ENCODE measurements around the gene MLXIP.
"Not testable (repeated sequence)": the region's sequence is repeated elsewhere in the genome, so short reads cannot be mapped to it uniquely, and the experiment has no call there.

MLXIP gene

DNA sequence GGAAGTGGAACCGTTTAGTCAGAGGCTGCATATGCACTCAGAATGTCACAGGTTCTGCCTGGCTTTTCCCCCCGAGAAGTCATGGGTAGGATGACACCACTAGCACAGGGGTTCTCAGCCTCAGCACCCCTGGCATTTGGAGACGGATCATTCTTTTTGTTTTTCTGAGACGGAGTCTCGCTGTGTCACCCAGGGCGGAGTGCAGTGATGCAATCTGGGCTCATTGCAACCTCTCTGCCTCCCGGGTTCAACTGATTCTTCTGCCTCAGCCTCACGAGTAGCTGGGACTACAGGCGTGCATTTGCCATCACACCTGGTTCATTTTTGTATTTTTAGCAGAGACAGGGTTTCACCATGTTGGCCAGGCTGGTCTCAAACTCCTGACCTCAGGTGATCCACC is 28.7 kb upstream of the MLXIP start:
- DNase-seq, result no peak
- H3K9ac ChIP-seq (ENCODE audit: low read length), result no peak overlapping the region
- no peaks in the 10 kb centered on the region for H3K79me2 ChIP-seq (ENCODE audit: control insufficient read depth, insufficient read depth, low read length)
- H3K27me3 ChIP-seq (ENCODE audit: insufficient read depth, low read length, poor library complexity), result no peaks in the 10 kb centered on the region
- H3K4me3 ChIP-seq (ENCODE audit: low read length), result no peak overlapping the region
- H2AK5ac ChIP-seq (ENCODE audit: low read length), result no peak overlapping the region
- H3K4ac ChIP-seq (ENCODE audit: low read depth, low read length), result no peak overlapping the region
- H2BK5ac ChIP-seq (ENCODE audit: low read length), result no peak overlapping the region
- no peak overlapping the region for H4K8ac ChIP-seq (ENCODE audit: low read depth, low read length)
- H3K36me3 ChIP-seq (ENCODE audit: control insufficient read depth, insufficient read depth, low read length), result no peaks in the 10 kb centered on the region
- no peak overlapping the region for H3K23ac ChIP-seq (ENCODE audit: low read length)
- no peak overlapping the region for H4K5ac ChIP-seq (ENCODE audit: low read length)
- no peak overlapping the region for H3K18ac ChIP-seq (ENCODE audit: low read length)
- no CpG with 5 or more reads among the region's 9 CpGs for WGBS (ENCODE audit: extremely low coverage, insufficient coverage, low lambda C conversion rate)
- no peak overlapping the region for H2BK120ac ChIP-seq (ENCODE audit: low read depth, low read length)
- H3K4me2 ChIP-seq (ENCODE audit: low read length), result no peak overlapping the region
- no peak overlapping the region for H2BK15ac ChIP-seq (replicated peaks; ENCODE audit: low read depth)
- no peak overlapping the region for H3K56ac ChIP-seq (ENCODE audit: low read length)
- H3K4me1 ChIP-seq (ENCODE audit: control insufficient read depth, low read depth, low read length), result no peaks in the 10 kb centered on the region
- H3K27ac ChIP-seq (ENCODE audit: low read depth, low read length), result no peak overlapping the region
- no peaks in the 10 kb centered on the region for H3K79me1 ChIP-seq (ENCODE audit: low read length)

DNA sequence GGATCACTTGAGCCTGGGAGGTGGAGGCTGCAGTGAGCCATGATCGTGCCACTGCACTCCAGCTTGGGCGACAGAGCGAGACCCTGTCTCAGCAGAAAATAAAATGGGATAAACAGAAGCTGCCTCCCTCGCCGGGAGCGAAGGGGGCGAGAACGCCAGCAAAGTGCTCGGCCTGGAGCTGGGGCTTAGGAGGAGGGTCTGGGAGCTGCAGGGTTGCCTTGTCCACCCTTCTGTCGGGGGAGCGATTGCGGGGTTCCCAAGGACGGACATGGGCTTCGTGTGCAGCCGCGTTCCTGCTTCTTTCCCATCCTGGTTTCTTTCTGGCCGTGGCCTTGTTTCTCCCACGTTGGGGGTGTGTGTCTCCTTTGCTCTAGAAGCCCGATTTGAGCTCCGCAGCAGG is 27.9 kb upstream of the MLXIP start:
- no peak overlapping the region for H4K5ac ChIP-seq (ENCODE audit: low read length)
- H3K18ac ChIP-seq (ENCODE audit: low read length), result no peak overlapping the region
- H3K4me2 ChIP-seq (ENCODE audit: low read length), result no peak overlapping the region
- no peak overlapping the region for H2AK5ac ChIP-seq (ENCODE audit: low read length)
- no peak overlapping the region for H2BK120ac ChIP-seq (ENCODE audit: low read depth, low read length)
- H3K4me3 ChIP-seq (ENCODE audit: low read length), result no peak overlapping the region
- no peak overlapping the region for H4K8ac ChIP-seq (ENCODE audit: low read depth, low read length)
- H3K9ac ChIP-seq (ENCODE audit: low read length), result no peak overlapping the region
- no peak overlapping the region for H3K27ac ChIP-seq (ENCODE audit: low read depth, low read length)
- H2BK15ac ChIP-seq (replicated peaks; ENCODE audit: low read depth), result no peak overlapping the region
- H3K4me1 ChIP-seq (ENCODE audit: control insufficient read depth, low read depth, low read length), result no peaks in the 10 kb centered on the region
- H3K56ac ChIP-seq (ENCODE audit: low read length), result no peak overlapping the region
- H3K4ac ChIP-seq (ENCODE audit: low read depth, low read length), result no peak overlapping the region
- no peaks in the 10 kb centered on the region for H3K79me2 ChIP-seq (ENCODE audit: control insufficient read depth, insufficient read depth, low read length)
- WGBS (ENCODE audit: extremely low coverage, insufficient coverage, low lambda C conversion rate), result no CpG with 5 or more reads among the region's 20 CpGs
- no peak overlapping the region for H3K23ac ChIP-seq (ENCODE audit: low read length)
- no peaks in the 10 kb centered on the region for H3K36me3 ChIP-seq (ENCODE audit: control insufficient read depth, insufficient read depth, low read length)
- no peak for DNase-seq
- H3K27me3 ChIP-seq (ENCODE audit: insufficient read depth, low read length, poor library complexity), result no peaks in the 10 kb centered on the region
- no peak overlapping the region for H2BK5ac ChIP-seq (ENCODE audit: low read length)
- no peaks in the 10 kb centered on the region for H3K79me1 ChIP-seq (ENCODE audit: low read length)

DNA sequence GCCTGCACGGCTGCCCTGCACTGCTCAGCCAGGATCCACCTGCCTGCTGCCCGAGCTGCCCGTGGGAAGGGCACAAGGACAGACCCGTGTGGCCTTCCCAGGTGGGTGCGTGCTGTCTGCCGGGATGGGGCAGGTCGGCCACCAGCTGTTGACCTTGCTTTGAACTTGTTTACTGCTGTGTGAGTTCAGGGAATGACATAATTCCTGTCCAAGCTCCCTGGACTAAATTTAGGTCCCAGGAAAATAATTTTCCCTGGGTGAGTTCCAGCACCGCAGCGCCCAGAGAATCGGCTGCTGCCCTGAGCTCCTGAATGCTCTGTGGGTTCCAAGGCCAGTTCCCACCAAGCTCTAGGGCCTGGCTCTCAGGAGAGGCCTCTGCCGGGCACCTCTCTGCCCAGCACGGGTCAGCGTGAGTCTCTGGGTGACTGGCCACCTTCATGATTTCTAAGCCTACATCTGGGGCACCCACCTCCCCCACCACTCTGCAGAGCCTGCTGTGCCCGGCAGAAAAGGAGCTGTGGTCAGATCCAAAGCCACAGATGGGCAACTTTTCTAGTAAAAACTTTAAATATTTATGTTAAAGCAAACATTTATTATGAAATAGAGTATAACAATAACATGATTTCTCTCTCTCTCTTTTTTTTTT is 27.2 kb upstream of the MLXIP start:
- Histone ChIP-seq H2BK5ac (ENCODE audit: low read length) (no peak overlapping the region), H3K4ac (ENCODE audit: low read depth, low read length) (no peak overlapping the region), H3K56ac (ENCODE audit: low read length) (no peak overlapping the region), H3K79me2 (ENCODE audit: control insufficient read depth, insufficient read depth, low read length) (no peaks in the 10 kb centered on the region), H3K4me1 (ENCODE audit: control insufficient read depth, low read depth, low read length) (no peaks in the 10 kb centered on the region), H3K9ac (ENCODE audit: low read length) (no peak overlapping the region), H3K4me3 (ENCODE audit: low read length) (no peak overlapping the region), H3K18ac (ENCODE audit: low read length) (no peak overlapping the region), H2BK120ac (ENCODE audit: low read depth, low read length) (no peak overlapping the region), H3K23ac (ENCODE audit: low read length) (no peak overlapping the region), H3K4me2 (ENCODE audit: low read length) (no peak overlapping the region), H4K8ac (ENCODE audit: low read depth, low read length) (no peak overlapping the region), H3K27ac (ENCODE audit: low read depth, low read length) (no peak overlapping the region), H2AK5ac (ENCODE audit: low read length) (no peak overlapping the region), H4K5ac (ENCODE audit: low read length) (no peak overlapping the region), H3K27me3 (ENCODE audit: insufficient read depth, low read length, poor library complexity) (no peaks in the 10 kb centered on the region), H2BK15ac (replicated peaks; ENCODE audit: low read depth) (no peak overlapping the region), H3K36me3 (ENCODE audit: control insufficient read depth, insufficient read depth, low read length) (no peaks in the 10 kb centered on the region), H3K79me1 (ENCODE audit: low read length) (no peaks in the 10 kb centered on the region)
- no CpG with 5 or more reads among the region's 14 CpGs for WGBS (ENCODE audit: extremely low coverage, insufficient coverage, low lambda C conversion rate)
- DNase-seq, result no peak

DNA sequence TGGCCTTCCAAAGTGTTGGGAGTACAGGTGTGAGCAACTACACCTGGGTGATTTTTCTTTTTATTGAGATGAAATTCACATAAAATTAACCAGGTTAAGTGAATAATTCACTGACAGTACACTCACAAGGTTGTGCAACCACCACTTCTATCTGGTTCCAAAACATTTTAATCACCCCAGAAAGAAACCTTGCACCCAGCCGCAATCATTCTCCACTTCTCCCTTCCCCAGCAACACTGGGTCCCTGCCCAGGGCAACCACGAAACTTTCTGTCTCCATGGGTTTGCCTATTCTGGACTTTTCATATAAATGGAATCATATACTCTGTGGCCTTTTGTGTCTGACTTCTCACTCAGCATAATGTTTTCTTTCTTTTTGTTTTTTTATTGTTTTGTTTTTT is 26.3 kb upstream of the MLXIP start:
- Histone ChIP-seq H3K79me1 (ENCODE audit: low read length) (no peaks in the 10 kb centered on the region), H2BK5ac (ENCODE audit: low read length) (no peak overlapping the region), H4K8ac (ENCODE audit: low read depth, low read length) (no peak overlapping the region), H3K27me3 (ENCODE audit: insufficient read depth, low read length, poor library complexity) (no peaks in the 10 kb centered on the region), H3K4me3 (ENCODE audit: low read length) (no peak overlapping the region), H3K56ac (ENCODE audit: low read length) (no peak overlapping the region), H3K36me3 (ENCODE audit: control insufficient read depth, insufficient read depth, low read length) (no peaks in the 10 kb centered on the region), H3K23ac (ENCODE audit: low read length) (no peak overlapping the region), H3K4ac (ENCODE audit: low read depth, low read length) (no peak overlapping the region), H3K4me1 (ENCODE audit: control insufficient read depth, low read depth, low read length) (no peaks in the 10 kb centered on the region), H2BK120ac (ENCODE audit: low read depth, low read length) (no peak overlapping the region), H4K5ac (ENCODE audit: low read length) (no peak overlapping the region), H2BK15ac (replicated peaks; ENCODE audit: low read depth) (no peak overlapping the region), H3K4me2 (ENCODE audit: low read length) (no peak overlapping the region), H3K27ac (ENCODE audit: low read depth, low read length) (no peak overlapping the region), H3K9ac (ENCODE audit: low read length) (no peak overlapping the region), H2AK5ac (ENCODE audit: low read length) (no peak overlapping the region), H3K18ac (ENCODE audit: low read length) (no peak overlapping the region), H3K79me2 (ENCODE audit: control insufficient read depth, insufficient read depth, low read length) (no peaks in the 10 kb centered on the region)
- DNase-seq, result no peak
- WGBS (ENCODE audit: extremely low coverage, insufficient coverage, low lambda C conversion rate), result no CpG with 5 or more reads among the region's 2 CpGs

DNA sequence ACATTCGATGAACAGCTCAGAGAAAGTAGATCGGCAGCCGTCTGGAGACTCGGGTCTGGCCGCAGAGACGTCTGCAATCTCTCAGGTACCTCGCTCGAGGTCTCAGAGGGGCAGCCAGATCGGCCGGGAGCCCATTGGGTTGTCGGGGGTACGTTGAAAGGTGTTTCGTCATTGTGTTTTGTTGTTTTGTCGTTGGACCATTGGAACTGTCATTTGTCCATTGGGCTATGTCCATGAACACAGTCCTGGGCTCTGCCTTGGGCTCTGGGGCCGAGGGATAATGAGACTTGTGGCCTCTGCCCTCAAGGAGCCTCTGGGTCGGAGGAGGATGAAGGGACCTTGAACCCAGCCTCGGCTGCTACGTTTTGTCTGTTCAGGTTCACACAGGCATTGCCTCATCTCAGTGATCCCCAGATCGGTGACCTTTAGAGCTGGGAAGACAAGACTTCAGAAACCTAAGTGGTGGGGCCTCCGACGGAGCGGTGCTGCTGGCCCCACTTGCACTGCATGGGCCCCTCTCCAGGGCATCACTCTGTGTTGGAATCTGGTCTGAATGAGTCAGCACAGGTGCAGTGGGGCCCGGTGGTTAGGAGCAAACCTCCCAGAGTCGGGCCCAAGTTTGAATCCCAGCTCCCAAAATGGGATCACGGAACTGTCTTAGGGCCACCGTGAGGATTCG is 23.6 kb upstream of the MLXIP start:
- no peak overlapping the region for H2BK5ac ChIP-seq (ENCODE audit: low read length)
- H2BK120ac ChIP-seq (ENCODE audit: low read depth, low read length), result no peak overlapping the region
- H4K5ac ChIP-seq (ENCODE audit: low read length), result no peak overlapping the region
- H3K4ac ChIP-seq (ENCODE audit: low read depth, low read length), result no peak overlapping the region
- H3K4me2 ChIP-seq (ENCODE audit: low read length), result no peak overlapping the region
- no peak overlapping the region for H4K8ac ChIP-seq (ENCODE audit: low read depth, low read length)
- no peaks in the 10 kb centered on the region for H3K79me2 ChIP-seq (ENCODE audit: control insufficient read depth, insufficient read depth, low read length)
- no peak overlapping the region for H3K18ac ChIP-seq (ENCODE audit: low read length)
- no peak overlapping the region for H3K23ac ChIP-seq (ENCODE audit: low read length)
- no CpG with 5 or more reads among the region's 27 CpGs for WGBS (ENCODE audit: extremely low coverage, insufficient coverage, low lambda C conversion rate)
- no peak overlapping the region for H3K9ac ChIP-seq (ENCODE audit: low read length)
- no peak overlapping the region for H3K4me3 ChIP-seq (ENCODE audit: low read length)
- no peak overlapping the region for H2AK5ac ChIP-seq (ENCODE audit: low read length)
- H3K79me1 ChIP-seq (ENCODE audit: low read length), result no peaks in the 10 kb centered on the region
- no peaks in the 10 kb centered on the region for H3K4me1 ChIP-seq (ENCODE audit: control insufficient read depth, low read depth, low read length)
- H3K56ac ChIP-seq (ENCODE audit: low read length), result no peak overlapping the region
- H3K27ac ChIP-seq (ENCODE audit: low read depth, low read length), result no peak overlapping the region
- H3K36me3 ChIP-seq (ENCODE audit: control insufficient read depth, insufficient read depth, low read length), result peaks cover 2% of the 10 kb centered on the region
- DNase-seq, result no peak
- no peaks in the 10 kb centered on the region for H3K27me3 ChIP-seq (ENCODE audit: insufficient read depth, low read length, poor library complexity)
- H2BK15ac ChIP-seq (replicated peaks; ENCODE audit: low read depth), result no peak overlapping the region

DNA sequence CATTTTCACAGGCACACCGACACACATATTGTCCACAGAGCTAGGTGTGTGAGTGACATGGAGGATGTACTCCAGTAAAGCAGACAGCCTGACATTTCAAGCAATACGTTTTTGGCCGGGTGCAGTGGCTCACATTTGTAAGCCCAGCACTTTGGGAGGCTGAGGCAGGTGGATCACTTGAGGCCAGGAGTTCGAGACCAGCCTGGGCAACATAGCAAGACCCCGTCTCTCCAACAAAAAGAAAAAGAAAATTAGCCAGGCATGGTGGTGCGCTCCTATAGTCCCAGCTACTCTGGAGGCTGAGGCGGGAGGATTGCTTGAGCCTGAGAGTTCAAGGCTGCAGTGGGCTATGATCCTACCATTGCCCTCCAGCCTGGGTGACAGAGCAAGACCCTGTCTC is 22.1 kb upstream of the MLXIP start:
- not testable (repeated sequence) for H2BK120ac ChIP-seq (ENCODE audit: low read depth, low read length); H3K27ac ChIP-seq (ENCODE audit: low read depth, low read length); H3K4me2 ChIP-seq (ENCODE audit: low read length); H3K18ac ChIP-seq (ENCODE audit: low read length); H3K4ac ChIP-seq (ENCODE audit: low read depth, low read length); H3K56ac ChIP-seq (ENCODE audit: low read length); H3K23ac ChIP-seq (ENCODE audit: low read length); H2BK15ac ChIP-seq (replicated peaks; ENCODE audit: low read depth); H3K79me1 ChIP-seq (ENCODE audit: low read length); H3K36me3 ChIP-seq (ENCODE audit: control insufficient read depth, insufficient read depth, low read length); H3K4me1 ChIP-seq (ENCODE audit: control insufficient read depth, low read depth, low read length); H2AK5ac ChIP-seq (ENCODE audit: low read length); H2BK5ac ChIP-seq (ENCODE audit: low read length); H4K5ac ChIP-seq (ENCODE audit: low read length); H3K79me2 ChIP-seq (ENCODE audit: control insufficient read depth, insufficient read depth, low read length); H3K9ac ChIP-seq (ENCODE audit: low read length); H4K8ac ChIP-seq (ENCODE audit: low read depth, low read length); H3K27me3 ChIP-seq (ENCODE audit: insufficient read depth, low read length, poor library complexity); H3K4me3 ChIP-seq (ENCODE audit: low read length); DNase-seq
- WGBS (ENCODE audit: extremely low coverage, insufficient coverage, low lambda C conversion rate), result no CpG with 5 or more reads among the region's 7 CpGs

Measured in mesendoderm (in vitro differentiated cells).